ENCODE data around the gene IER5L. TPM values are rescaled to one million over a fixed set of nuclear protein-coding genes. Genes with fewer than 3 reads are reported as not detected.

Gene IER5L
- total and polyA plus RNA-seq, 2 donors (not counting 3 experiments of a cell fraction or from before 2014, with no cell fraction given), result 5.3 to 12.3 TPM

GRCh38 chr9:129181246-129181645 lies 3.2 kb upstream of the IER5L start:
- no peaks in the 10 kb centered on the region for H3K9me3 ChIP-seq (replicated peaks; ENCODE audit: control insufficient read depth, insufficient read depth, low read length)
- H3K27ac ChIP-seq (ENCODE audit: insufficient read depth, low read depth, low read length), result no peak overlapping the region
- peaks cover 5% of the 10 kb centered on the region for H3K4me1 ChIP-seq (ENCODE audit: control insufficient read depth, extremely low read depth, insufficient read depth, low read length)
- DNase-seq (ENCODE audit: low read depth, low spot score) (no peak), FAIRE-seq (no peak)
- no peak overlapping the region for H3K4me3 ChIP-seq (replicated peaks in 1 of 3; ENCODE audit: insufficient read depth in 1 of 3, low read depth in 1 of 3, low read length in 3 of 3)
- ChIA-PET CTCF (interaction anchor here (1.7 kb wide), 1 partner anchor 10 kb away, joined by 6 read pairs; no protein-coding TSS in a partner anchor), POLR2A (no interaction called here)
- peaks cover 12% of the 10 kb centered on the region for H3K79me2 ChIP-seq (ENCODE audit: control insufficient read depth, insufficient read depth, low read length)
- intact Hi-C loops (cut with micrococcal nuclease) (no loop called here), dilution Hi-C loops (cut with MboI; ENCODE audit: extremely low pct_ligation_motif_present, low sequenced_read_pairs) (no loop called here)
- no peaks in the 10 kb centered on the region for H3K36me3 ChIP-seq (ENCODE audit: control insufficient read depth in 2 of 2, extremely low read depth in 1 of 2, insufficient read depth in 2 of 2, low read length in 2 of 2)
- no peak for TF ChIP-seq JUN (IDR thresholded peaks at IDR 0.05; ENCODE audit: borderline replicate concordance, insufficient read depth, insufficient read length, low read depth)
- no peak for TF ChIP-seq GATA2 (IDR thresholded peaks at IDR 0.05; ENCODE audit: insufficient read depth, insufficient read length, low read depth, low read length)
- TF ChIP-seq MYC (IDR thresholded peaks at IDR 0.05; ENCODE audit: low read depth, low read length), result no peak
- no peak for TF ChIP-seq POLR2AphosphoS5 (IDR thresholded peaks at IDR 0.05; ENCODE audit: insufficient read depth, low read depth, low read length)
- TF ChIP-seq FOS (IDR thresholded peaks at IDR 0.05; ENCODE audit: borderline replicate concordance, insufficient read depth, low read length), result no peak
- TF ChIP-seq CTCF (IDR thresholded peaks at IDR 0.05; ENCODE audit: extremely low read depth in 1 of 2, insufficient read depth in 1 of 2, low read depth in 1 of 2, low read length in 2 of 2), result no peak
- TF ChIP-seq MAX (IDR thresholded peaks at IDR 0.05; ENCODE audit: insufficient read depth, insufficient read length), result no peak
- TF ChIP-seq EZH2 (IDR thresholded peaks at IDR 0.05; ENCODE audit: borderline replicate concordance, low read depth, low read length, severe bottlenecking), result no peak
- TF ChIP-seq POLR2A (IDR thresholded peaks at IDR 0.05; ENCODE audit: low read depth, low read length), result no peak
- H3K27me3 ChIP-seq (ENCODE audit: control insufficient read depth in 2 of 2, insufficient read depth in 2 of 2, low read length in 2 of 2), result no peaks in the 10 kb centered on the region
- H3K4me2 ChIP-seq (ENCODE audit: insufficient read depth, low read length), result no peak overlapping the region
- no peaks in the 10 kb centered on the region for H4K20me1 ChIP-seq (replicated peaks; ENCODE audit: control insufficient read depth, extremely low read depth, insufficient read depth, low read length)
- no peak overlapping the region for H3K9ac ChIP-seq (replicated peaks; ENCODE audit: extremely low read depth, insufficient read depth, low read length)
- no TSS peak for BruUV-seq (replicated peaks)
- H2AFZ ChIP-seq (ENCODE audit: low read depth, low read length), result no peak overlapping the region
- H3K9me1 ChIP-seq (replicated peaks; ENCODE audit: control insufficient read depth, extremely low read depth, insufficient read depth, low read length), result no peaks in the 10 kb centered on the region

All from endothelial cell of umbilical vein (primary cell).